H1 (cell line): Measurements from ENCODE around the gene OGFR. TPM values are rescaled to one million over a fixed set of nuclear protein-coding genes. Genes with fewer than 3 reads are reported as not detected.

ENCODE experiments used
- CBX5 ChIP-seq: fragments of 300-800, 300-1000 bp; sonication (generic); IDR thresholded peaks from 2 replicates; pipeline ENCODE4 v1.7.1; 2016; ENCODE audit warnings: antibody characterized with exemption, low read length, low read depth
- CREB1 ChIP-seq: IDR thresholded peaks from 2 replicates; pipeline ENCODE4 v1.6.1; 2012; ENCODE audit warnings: inconsistent platforms
- POLR2AphosphoS5 ChIP-seq: IDR thresholded peaks from 2 replicates; pipeline ENCODE4 v1.6.1; 2011; ENCODE audit warnings: low read depth, low read length
- RBBP5 ChIP-seq: IDR thresholded peaks from 2 replicates; pipeline ENCODE4 v1.7.1; 2012; ENCODE audit warnings: low read depth, mild to moderate bottlenecking, inconsistent platforms, low read length, moderate library complexity, borderline replicate concordance
- polyA plus RNA-seq, 7 experiments: library from polyadenylated mRNA; depleted of rRNA in 3 of 7; stranded (reverse) in 5 of 7; unstranded in 2 of 7; fragments of >200 nt in 5 of 7; fragments of 200-250 nt in 2 of 7; gene quantifications; 1 replicate in 5 of 7; 2 replicates in 1 of 7; 4 replicates in 1 of 7; pipeline versions ENCODE4 v1.2.1 to v1.2.3, GENCODE V29; 2011 to 2013; ENCODE audit warnings: missing spikeins in 2 of 7, mixed read lengths in 2 of 7
- total RNA-seq: library from RNA; stranded (reverse); fragmentation: NEBNext Ultra II Directional; extraction: Animal tissue kit (Norgen Biotek cat#: 25700); gene quantifications from 2 replicates; pipeline ENCODE4 v1.2.1, GENCODE V29; 2021

OGFR gene
- total and polyA plus RNA-seq, 2 of the 8 experiments (the other 6 are each of a cell fraction or from before 2014, with no cell fraction given): 13.9 to 25.1 TPM

DNA sequence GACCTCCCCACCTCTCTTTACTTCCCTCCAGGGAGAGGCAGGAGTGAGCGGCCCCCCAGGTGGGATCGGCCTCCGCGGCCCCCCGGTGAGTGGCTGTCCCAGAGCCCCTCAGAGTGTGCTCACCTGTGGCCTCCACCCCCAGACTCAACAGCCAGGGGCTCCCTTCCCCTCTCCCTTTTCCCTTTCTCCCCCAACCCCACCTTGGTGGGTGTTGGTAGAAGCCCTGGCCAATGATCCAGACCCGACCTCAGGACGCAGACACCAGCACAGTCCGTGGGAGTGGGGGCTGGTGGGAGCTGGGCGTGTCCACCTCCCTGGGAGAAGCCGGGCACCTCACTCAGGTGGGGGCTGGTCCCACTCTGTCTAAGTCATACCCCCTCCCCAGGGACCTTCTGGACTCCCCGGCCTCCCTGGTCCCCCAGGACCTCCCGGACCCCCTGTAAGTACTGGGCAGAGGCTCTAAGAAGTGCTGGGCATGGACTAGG is 17.1 kb downstream of the OGFR start (continued):
- TF ChIP-seq CREB1 (no peak), RBBP5 (no peak), CBX5 (no peak), POLR2AphosphoS5 (no peak)
